Measurements from ENCODE around the gene RAD52. TPM values are rescaled to one million over a fixed set of nuclear protein-coding genes. Genes with fewer than 3 reads are reported as not detected.

The RAD52 gene
- total and polyA plus RNA-seq, 7 donors, result 5.9 to 14.4 (median 7.2) TPM

DNA sequence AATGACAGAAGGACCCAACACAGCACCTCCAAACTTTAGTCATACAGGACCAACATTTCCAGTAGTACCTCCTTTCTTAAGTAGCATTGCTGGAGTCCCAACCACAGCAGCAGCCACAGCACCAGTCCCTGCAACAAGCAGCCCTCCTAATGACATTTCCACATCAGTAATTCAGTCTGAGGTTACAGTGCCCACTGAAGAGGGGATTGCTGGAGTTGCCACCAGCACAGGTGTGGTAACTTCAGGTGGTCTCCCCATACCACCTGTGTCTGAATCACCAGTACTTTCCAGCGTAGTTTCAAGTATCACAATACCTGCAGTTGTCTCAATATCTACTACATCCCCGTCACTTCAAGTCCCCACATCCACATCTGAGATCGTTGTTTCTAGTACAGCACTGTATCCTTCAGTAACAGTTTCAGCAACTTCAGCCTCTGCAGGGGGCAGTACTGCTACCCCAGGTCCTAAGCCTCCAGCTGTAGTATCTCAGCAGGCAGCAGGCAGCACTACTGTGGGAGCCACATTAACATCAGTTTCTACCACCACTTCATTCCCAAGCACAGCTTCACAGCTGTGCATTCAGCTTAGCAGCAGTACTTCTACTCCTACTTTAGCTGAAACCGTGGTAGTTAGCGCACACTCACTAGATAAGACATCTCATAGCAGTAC is 64.6 kb downstream of the RAD52 start:
- intact Hi-C loops (cut with DNase I), result loop anchor here (5.0 to 10.0 kb wide), 2 partner anchors 37 to 50 kb away; no protein-coding TSS in a partner anchor
- Histone ChIP-seq H3K27me3 (ENCODE audit: insufficient read depth in 3 of 3, low read length in 2 of 3) (no peaks in the 10 kb centered on the region), H3K27ac (no peak overlapping the region), H3K4me3 (no peak overlapping the region), H3K4me1 (no peaks in the 10 kb centered on the region), H3K9me3 (no peaks in the 10 kb centered on the region), H3K36me3 (ENCODE audit: insufficient read depth in 1 of 2, low read depth in 1 of 2) (peaks cover 20 to 100% of the 10 kb centered on the region in 2 donors)
- 92 to 93% (median 93%) methylated on average over 5 of the region's 5 CpGs for WGBS, 3 donors
- no peak for DNase-seq
- TF ChIP-seq, protein P1, sequence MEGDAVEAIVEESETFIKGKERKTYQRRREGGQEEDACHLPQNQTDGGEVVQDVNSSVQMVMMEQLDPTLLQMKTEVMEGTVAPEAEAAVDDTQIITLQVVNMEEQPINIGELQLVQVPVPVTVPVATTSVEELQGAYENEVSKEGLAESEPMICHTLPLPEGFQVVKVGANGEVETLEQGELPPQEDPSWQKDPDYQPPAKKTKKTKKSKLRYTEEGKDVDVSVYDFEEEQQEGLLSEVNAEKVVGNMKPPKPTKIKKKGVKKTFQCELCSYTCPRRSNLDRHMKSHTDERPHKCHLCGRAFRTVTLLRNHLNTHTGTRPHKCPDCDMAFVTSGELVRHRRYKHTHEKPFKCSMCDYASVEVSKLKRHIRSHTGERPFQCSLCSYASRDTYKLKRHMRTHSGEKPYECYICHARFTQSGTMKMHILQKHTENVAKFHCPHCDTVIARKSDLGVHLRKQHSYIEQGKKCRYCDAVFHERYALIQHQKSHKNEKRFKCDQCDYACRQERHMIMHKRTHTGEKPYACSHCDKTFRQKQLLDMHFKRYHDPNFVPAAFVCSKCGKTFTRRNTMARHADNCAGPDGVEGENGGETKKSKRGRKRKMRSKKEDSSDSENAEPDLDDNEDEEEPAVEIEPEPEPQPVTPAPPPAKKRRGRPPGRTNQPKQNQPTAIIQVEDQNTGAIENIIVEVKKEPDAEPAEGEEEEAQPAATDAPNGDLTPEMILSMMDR (IDR thresholded peaks at IDR 0.05), result no peak
- ATAC-seq, result peak in 1 of 4 donors; percentile 11

DNA sequence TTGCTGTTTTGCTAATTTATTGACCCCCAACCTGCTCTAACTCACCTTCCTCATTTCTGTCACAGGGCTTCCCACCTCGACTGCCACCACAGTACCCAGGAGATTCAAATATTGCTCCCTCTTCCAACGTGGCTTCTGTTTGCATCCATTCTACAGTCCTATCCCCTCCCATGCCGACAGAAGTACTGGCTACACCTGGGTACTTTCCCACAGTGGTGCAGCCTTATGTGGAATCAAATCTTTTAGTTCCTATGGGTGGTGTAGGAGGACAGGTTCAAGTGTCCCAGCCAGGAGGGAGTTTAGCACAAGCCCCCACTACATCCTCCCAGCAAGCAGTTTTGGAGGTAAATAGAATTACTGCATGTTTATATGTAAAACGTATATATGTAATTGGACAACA is 68.8 kb downstream of the RAD52 start:
- H3K27ac ChIP-seq, result no peak overlapping the region
- peaks cover 20 to 97% of the 10 kb centered on the region in 2 donors for H3K36me3 ChIP-seq (ENCODE audit: insufficient read depth in 1 of 2, low read depth in 1 of 2)
- no peak overlapping the region for H3K4me3 ChIP-seq
- 82 to 87% (median 85%) methylated on average over 4 of the region's 4 CpGs for WGBS, 3 donors
- TF ChIP-seq, protein P1 (IDR thresholded peaks at IDR 0.05), result no peak
- H3K9me3 ChIP-seq, result no peaks in the 10 kb centered on the region
- DNase-seq, result no peak
- no peak for ATAC-seq
- H3K27me3 ChIP-seq (ENCODE audit: insufficient read depth in 3 of 3, low read length in 2 of 3), result no peaks in the 10 kb centered on the region
- no peaks in the 10 kb centered on the region for H3K4me1 ChIP-seq
- intact Hi-C loops (cut with DNase I), result loop anchor here (5.0 to 10.0 kb wide), 2 partner anchors 42 to 54 kb away; no protein-coding TSS in a partner anchor

DNA sequence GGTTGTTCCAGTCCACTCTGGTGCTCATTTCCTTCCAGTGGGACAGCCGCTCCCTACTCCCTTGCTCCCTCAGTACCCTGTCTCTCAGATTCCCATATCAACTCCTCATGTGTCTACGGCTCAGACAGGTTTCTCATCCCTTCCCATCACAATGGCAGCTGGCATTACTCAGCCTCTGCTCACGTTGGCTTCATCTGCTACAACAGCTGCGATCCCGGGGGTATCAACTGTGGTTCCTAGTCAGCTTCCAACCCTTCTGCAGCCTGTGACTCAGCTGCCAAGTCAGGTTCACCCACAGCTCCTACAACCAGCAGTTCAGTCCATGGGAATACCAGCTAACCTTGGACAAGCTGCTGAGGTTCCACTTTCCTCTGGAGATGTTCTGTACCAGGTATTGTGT is 69.9 kb downstream of the RAD52 start:
- ATAC-seq (peak; percentile 87 to 98 (median 92)), DNase-seq (peak; percentile 25 to 55)
- intact Hi-C loops (cut with DNase I), result loop anchor here (5.0 to 10.0 kb wide), 2 partner anchors 43 to 55 kb away; no protein-coding TSS in a partner anchor
- no peaks in the 10 kb centered on the region for H3K27me3 ChIP-seq (ENCODE audit: insufficient read depth in 3 of 3, low read length in 2 of 3)
- WGBS, 3 donors, result 40 to 55% (median 41%) methylated on average over 5 of the region's 5 CpGs
- TF ChIP-seq, protein P1 (IDR thresholded peaks at IDR 0.05), result no peak
- H3K9me3 ChIP-seq, result no peaks in the 10 kb centered on the region
- peak overlapping the region; percentile 43 for H3K27ac ChIP-seq
- H3K4me1 ChIP-seq, result no peaks in the 10 kb centered on the region
- no peak overlapping the region for H3K4me3 ChIP-seq
- H3K36me3 ChIP-seq (ENCODE audit: insufficient read depth in 1 of 2, low read depth in 1 of 2), result peaks cover 12 to 95% of the 10 kb centered on the region in 2 donors

DNA sequence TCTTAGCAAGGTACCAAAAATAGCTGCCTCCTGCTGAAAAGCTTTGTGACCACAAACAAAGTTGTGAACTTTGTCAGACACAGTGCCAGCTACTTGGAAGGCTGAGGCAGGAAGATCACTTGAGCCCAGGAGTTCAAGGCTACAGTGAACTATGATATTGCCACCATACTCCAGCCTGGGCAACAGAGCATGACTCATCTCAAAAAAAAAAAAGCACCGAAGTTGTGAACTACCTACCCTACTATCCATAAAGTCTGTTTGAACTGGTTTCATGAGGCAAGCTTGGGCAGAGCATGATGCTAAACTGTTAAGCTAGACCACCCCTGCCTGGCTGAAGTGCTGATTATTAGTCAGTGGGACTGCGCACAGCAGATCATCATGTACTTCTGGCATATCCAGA is 75.5 kb downstream of the RAD52 start:
- H3K4me1 ChIP-seq, result peaks cover 9% of the 10 kb centered on the region
- H3K27ac ChIP-seq, result peak overlapping the region; percentile 61
- H3K36me3 ChIP-seq (ENCODE audit: insufficient read depth in 1 of 2, low read depth in 1 of 2), result peaks cover 5 to 89% of the 10 kb centered on the region in 2 donors
- H3K27me3 ChIP-seq (ENCODE audit: insufficient read depth in 3 of 3, low read length in 2 of 3), result no peaks in the 10 kb centered on the region
- TF ChIP-seq, protein P1 (IDR thresholded peaks at IDR 0.05), result no peak
- H3K9me3 ChIP-seq, result no peaks in the 10 kb centered on the region
- DNase-seq (no peak), ATAC-seq (peak; percentile 78 to 87 (median 86))
- intact Hi-C loops (cut with DNase I), result no loop called here
- 57 to 83% (median 61%) methylated on average over 2 of the region's 2 CpGs for WGBS, 3 donors
- no peak overlapping the region for H3K4me3 ChIP-seq
